NCI-H82 (cell line): ENCODE results near the gene KLHL25.
"Not testable (repeated sequence)": the region's sequence is repeated elsewhere in the genome, so short reads cannot be mapped to it uniquely, and the experiment has no call there.

ENCODE experiments used
- DNase-seq: peaks from one replicate; lab custom pipeline; 2025; lab: John Stamatoyannopoulos, UW

The KLHL25 gene, protein sequence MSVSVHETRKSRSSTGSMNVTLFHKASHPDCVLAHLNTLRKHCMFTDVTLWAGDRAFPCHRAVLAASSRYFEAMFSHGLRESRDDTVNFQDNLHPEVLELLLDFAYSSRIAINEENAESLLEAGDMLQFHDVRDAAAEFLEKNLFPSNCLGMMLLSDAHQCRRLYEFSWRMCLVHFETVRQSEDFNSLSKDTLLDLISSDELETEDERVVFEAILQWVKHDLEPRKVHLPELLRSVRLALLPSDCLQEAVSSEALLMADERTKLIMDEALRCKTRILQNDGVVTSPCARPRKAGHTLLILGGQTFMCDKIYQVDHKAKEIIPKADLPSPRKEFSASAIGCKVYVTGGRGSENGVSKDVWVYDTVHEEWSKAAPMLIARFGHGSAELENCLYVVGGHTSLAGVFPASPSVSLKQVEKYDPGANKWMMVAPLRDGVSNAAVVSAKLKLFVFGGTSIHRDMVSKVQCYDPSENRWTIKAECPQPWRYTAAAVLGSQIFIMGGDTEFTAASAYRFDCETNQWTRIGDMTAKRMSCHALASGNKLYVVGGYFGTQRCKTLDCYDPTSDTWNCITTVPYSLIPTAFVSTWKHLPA

DNA sequence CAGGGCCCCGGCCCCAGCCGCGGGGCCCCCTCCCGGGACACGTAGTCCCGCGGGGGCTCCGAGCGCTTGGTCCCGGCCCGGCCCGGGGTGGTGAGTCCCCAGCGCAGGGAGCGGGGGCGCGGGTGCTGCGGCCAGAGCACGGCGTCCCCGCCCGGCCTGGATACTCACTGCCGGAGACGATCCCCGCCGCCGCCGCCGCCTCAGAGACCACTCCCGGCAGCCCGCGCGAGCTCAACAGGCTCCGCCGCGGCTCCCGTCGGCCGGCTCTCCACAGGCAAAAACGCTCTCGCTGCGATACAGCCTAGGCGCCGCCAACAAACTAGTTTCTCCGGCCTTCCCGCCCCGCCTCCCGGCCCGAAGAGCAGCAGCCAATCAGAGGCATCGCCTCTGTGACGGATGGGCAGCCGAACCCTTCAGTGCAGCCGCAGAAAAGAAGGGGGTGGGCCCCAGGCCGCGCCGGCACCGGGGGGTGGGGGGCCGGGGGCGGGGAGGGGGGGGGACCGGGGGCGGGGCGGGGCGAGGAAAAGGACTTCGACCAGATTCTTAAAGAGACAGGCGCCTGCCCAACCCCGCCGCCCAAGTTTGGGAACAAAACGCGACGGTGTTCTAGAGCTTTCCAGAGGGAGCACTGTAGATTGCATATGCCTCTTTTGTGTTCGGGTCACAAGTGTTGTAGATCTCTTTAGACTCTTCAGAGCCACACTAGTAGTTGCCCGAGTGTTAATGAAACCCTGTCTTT is at the start of gene KLHL25:
TSS of gene KLHL25 (minus strand) at position 328 of the 739 bp plus-strand sequence. CDS start 25,115 bp downstream, outside the sequence.
- DNase-seq = peak; percentile 98

DNA sequence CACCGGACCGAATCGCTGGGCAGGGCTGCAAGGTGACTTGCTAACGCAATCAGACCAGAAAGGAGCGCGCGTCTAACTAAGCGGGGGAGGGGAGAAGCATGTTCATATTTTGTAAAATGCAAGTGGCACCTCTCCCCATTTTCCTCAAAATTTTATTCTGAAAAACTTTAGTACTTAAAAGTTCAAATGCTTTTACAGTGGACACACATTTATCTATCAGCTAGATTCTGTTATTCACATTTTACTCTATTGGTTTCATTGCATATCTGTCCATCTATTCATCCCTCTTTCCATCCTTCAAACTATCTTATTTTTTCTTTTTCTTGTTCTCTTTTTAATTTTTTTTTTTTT is 46.1 kb upstream of the KLHL25 start:
- no peak for DNase-seq

DNA sequence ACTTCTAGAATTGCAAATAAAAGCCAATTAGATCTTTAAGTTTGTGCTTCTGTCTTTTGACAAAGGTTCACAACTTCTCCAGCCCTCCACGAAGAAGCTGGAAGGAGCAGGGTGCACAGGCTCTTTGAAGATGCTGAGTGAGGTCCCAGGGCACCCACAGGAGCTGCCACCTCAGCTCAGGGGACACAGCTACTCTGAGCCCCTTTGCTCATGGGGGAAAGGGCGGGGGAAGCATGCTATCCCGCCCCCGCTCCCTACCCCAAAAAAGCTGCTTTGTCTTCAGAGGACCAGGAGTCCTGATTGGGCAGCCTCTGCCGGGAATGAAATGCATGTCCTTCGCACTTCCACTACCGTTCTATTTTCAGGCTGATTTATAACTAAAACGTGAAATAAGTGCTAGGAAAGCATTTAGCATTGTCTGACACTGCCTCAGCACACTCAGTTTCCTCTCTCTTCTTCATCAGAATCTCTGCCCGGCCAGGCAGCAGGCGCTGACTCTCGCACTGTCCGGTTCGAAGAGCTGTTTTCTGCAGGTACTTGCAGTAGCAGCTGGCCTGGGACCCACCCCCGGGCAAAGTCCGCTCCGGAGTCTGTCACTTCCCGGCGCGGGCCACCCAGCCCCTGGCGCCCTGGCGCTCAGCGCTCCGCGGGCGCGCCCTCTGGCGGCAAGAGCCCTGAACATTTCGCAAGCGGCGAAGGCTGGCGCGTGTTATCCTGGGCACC is 45.5 kb upstream of the KLHL25 start:
- DNase-seq = peak; percentile 91

DNA sequence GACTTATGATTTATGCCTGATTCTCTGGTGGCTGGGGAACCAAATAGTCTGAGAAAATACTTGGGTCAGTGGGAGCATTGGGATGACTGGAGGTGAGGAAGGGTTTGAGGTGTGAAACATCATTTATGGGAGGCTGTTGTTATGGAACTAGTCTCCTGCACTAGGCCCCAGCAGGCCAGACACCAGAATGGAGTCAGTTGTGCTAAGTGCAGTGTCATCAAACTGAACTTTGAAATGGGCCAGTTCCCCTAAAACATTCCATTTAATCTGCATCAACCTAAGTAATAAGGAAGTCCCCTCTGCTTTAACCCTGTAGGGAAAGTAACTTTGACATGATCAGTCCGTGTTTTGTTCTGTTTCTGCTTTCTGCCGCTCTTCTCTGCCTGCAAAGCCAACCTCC is 44.9 kb upstream of the KLHL25 start:
- no peak for DNase-seq

DNA sequence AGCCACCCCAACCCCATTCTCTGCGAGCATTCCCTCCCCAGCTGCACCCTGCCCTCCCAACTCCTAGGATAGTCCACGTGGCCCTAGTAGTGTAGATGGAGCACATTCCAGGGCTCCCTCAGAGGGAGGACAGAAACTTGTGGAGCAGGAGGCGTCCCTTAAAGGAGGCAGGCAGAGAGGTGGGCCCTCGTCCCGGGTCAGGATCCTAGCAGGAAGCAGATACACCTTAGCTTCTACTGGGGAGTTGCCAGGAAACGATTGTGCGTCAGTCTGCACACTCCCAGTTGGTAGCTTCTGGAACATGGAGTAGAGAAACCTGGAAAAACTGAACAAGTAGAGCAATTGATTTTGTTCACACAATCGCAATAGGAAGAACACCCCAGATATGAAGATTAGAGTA is 43.9 kb upstream of the KLHL25 start:
- no peak for DNase-seq

DNA sequence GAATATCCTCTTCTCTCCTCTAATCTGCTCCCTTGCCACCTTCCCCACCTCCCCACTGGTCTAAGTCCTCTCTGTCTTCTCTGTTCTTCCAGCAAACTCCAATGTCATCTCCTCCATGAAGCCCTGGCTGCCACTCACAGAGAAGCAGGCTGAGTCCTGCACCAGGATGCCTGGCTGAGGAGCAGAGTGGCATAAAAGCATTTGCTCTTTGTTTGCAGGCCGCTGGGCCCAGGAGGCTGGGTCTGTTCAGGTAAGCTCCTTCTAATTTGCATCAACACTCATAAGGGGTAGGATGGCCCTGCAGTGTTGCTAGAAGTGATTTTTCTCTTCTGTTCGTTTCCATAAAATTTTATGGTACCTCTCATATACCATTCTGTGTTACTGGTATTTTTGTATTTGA is 43.2 kb upstream of the KLHL25 start:
- no peak for DNase-seq

DNA sequence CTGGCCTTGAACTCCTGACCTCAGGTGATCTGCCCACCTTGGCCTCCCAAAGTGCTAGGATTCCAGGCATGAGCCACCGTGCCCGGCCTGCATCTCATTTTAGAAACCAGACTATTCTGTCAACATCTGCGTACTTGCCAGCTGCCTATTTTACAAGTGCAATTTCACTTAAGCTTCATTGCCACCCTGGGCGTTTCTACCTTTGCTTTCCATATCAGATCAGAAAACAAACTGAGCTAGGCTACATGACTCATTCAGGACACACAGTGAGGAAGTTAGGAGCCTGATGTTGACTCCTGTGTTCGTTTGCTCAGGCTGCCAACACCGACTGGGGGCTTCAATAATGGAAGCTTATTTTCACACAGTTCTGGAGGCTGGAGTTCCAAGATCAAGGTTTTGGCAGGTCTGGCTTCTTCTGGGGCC is 42.3 kb upstream of the KLHL25 start:
- no peak for DNase-seq

DNA sequence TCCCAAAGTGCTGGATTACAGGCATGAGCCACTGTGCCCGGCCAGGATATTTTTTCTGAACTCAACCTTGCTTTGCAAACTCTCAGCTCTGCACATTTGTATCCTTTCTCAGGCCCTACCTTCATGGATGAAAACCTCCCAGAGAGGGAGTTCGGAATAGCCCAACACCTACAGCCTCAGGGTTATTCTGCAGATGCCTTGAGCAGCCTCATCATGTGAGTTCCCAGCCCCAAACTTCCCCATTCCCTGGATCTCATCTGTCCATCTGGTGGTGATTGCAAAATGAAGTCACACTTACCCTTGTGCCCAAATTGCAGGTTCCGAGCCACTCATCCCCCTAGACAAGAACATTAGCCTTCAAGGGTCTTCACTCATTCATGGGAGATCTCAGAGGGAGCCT is 39.9 kb upstream of the KLHL25 start:
- no peak for DNase-seq

DNA sequence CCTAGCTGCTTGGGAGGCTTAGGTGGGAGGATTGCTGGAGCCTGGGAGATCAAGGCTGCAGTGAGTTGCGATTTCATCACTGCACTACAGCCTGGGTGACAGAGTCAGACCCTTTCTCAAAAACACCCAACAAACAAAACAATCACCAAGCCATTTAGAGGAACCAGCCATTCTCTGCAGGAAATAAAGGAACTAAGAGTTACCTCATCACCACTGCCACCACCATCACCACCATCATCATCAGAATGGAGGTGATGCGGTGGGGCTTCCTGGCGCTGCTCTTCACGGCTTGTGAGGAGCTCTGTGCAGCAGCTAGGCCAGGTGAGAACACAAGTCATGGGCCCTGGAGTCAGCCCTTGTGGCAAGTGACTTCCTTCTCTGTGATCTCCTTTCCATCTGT is 37.7 kb upstream of the KLHL25 start:
- no peak for DNase-seq

DNA sequence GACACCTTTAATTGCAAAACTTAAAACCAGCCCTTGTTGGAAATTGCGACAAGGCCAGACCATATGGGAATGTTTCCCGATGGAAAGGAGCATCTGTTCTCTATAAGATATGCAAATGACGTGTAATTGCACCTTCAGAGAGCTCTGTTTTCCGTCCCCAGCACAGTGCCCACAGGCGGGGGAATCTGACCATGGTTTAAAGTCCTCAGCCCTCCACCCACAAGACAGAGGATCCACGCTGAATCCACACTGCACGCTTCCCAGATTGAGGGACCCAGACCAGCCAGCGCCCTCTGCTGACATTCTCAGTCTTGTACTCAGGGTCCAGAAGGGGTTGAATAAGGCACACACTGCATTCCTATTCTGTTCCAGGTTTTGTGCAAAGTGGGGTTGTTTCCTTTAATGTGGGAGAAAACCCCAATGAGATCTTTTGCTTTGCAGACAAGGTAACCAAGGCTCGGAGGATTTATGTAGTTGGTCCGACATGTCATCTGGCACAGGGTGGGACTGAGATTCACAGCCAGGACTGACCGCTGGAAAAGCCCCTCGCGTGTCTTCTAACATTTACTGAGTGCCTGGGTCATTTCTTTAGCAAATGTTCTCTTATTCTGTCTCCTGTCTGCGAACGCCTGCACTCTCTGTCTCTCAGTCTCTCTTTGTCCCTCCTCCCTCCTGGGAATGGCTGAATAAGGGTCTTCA is 36.8 kb upstream of the KLHL25 start:
- peak; percentile 87 for DNase-seq

DNA sequence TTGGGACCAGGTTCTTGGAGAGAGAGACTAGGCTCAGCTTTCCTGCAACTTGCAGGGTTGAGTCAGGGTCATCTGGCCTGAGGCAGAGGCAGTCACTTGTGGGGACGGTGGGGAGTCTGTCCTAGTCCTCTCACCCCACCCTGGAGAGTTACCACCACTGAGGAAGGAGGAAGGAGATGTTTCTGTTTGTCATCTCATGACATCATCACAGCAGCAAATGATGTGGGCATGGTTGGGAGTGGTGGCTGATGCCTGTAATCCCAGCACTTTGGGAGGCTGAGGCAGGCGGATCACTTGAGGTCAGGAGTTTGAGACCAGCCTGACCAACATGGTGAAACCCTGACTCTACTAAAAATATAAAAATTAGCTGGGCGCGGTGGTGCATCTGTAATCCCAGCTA is 35.0 kb upstream of the KLHL25 start:
- not testable (repeated sequence) for DNase-seq

DNA sequence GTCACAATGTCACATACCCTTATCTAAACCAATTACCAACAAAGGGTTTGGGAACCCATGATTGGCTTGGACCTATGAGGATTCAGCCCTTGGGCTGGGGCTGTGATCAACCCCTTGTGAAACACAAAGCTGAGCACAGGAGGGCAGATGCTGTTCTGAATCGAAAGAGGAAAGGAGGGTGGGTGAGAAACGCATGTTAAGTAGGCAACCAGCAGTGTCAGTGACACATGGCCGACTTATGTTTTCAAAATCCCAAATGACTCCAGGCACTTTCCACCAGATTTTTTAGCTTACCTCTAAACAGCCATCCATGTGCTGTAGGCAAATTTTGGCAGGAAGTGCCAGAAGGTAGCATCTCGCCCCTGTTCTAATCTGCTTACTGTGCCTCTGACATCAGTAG is 34.1 kb upstream of the KLHL25 start:
- DNase-seq = peak; percentile 87

DNA sequence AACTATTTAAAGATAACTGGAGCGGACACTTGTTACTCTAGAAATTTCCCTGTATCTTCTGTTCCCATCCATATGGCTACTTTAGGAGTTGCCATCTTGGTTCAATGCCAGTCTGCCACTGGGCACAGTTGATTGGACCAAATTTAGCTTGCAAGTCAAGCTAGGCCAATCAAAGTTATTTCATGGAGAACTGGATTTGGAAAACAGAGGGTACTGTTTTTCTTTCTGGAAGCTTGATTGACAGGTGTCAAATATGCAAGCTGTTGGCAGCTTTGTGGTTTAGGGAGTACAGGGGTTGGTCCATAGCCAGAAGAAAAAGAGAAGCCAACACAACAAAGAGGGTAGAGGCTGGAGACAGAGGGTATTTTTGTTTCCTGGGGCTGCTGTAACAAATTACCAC is 33.4 kb upstream of the KLHL25 start:
- DNase-seq = peak; percentile 74

DNA sequence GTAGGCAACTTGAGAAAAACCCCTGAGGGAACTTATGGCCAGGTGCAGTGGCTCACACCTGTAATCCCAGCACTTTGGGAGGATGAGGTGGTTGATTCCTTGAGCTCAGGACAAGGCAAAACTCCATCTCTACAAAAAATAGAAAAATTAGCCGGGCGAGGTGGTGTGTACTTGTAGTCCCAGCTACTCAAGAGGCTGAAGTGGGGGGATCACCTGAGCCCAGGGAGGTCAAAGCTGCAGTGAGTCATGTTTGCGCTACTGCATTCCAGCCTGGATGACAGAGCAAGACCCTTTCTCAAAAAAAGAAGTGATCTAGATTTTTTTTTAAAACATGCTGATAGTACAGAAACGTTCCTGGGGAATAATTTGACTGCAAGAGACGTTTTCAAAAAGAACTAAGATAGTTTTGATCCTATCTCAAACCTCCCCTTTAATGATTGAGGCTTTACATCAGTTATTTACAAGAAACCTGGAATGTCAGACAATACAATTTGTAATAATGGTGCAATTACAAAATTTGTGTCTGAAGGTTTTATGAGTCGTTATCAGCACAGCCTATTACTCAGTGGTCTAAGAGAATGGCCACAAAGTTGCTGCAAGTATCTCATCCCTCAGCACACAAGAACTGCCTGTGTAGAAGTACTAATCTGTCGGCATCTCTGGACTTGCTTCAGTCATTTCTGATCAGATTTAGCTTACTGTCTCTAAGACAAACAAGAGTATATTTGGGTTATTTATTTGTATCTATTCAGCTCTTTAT is 32.2 kb upstream of the KLHL25 start:
- DNase-seq = no peak

DNA sequence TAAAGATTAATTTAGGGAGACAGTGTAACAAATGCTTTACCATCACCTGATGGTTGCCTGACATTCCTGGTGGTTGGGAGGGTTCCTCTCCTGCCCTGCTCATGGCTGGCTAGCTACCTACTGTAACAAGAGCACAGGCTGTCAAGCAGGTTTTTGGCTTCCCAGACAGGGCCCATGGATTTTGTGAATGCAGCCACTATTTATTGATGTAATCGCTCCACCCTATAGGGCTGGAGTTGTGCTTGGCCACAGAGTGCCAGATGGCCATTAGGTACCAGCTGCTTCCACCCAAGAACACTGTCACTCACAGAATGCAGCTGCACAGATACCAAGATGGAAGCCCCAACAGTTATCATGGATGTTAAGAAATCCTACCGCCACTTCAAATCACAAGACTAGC is 31.0 kb upstream of the KLHL25 start:
- peak; percentile 71 for DNase-seq

DNA sequence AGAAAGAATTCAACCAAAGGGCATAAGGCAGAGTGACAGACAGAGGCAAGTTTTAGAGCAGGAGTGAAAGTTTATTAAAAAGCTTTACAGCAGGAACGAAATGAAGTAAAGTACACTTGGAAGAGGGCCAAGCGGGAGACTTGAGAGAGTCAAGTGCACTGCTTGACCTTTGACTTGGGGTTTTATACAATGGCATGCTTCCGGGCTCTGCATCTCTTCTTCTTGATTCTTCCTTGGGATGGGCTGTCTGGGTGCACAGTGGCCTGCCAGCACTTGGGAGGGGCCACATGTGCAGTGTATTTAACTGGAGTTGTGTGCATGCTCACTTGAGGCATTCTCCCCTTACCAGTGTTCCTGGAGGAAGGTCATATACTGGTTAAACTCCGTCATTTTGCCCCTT is 30.4 kb upstream of the KLHL25 start:
- DNase-seq = no peak

DNA sequence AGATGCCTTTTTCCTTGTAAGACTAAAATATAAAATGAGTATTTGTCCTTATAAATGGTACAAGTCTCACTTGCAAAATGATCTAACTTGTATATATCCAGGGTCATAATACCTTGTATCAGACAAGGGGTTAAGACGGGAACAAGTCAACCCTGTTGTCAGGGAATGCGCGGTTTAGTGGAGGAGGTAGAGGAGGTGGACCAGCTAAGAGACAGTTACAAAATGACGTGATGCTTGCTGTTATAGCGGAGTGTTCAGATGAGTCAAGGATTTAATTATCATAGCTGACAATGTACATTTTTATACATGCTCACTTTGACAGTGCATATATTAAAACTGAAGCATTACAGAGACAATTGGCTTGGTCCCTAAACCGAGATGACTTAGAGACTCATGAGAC is 26.8 kb upstream of the KLHL25 start:
- DNase-seq = no peak

DNA sequence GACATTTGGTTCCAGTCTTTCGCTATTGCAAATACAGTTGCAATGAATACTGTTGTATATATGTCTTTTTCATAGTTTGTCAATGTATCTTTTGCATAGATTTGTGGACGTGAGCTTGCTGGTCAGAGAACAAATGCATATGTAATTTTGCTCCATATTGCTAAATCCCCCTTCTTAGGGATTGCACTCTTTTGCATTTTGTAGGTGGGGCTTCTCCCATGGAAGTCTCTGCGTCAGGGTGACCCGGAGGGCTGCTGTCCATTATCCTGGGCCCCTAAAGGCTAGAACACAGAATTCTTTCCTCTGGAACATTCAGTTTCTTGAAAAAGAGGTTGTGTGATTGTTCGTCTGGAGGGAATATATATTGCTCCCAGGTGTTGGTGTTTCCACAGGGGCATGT is 25.2 kb upstream of the KLHL25 start:
- DNase-seq = no peak

DNA sequence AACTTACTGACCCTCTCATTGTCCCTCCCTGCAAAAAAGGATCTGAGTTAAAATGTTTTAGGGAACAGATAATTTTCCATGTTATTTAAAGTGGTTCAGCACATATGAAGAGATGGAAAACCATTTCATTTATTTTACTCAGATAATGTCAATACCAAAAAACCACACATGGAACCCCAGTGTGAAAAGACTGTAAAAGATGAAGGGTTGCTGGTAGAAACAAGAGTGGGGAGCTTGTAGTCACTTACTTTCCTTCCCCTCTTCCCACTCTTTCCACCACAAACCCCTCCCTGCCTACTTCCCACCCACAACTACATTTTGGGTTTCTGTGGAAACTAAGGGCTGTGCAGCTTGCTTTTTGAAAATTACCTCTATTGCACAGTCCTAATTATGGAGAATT is 18.5 kb upstream of the KLHL25 start:
- DNase-seq = no peak

DNA sequence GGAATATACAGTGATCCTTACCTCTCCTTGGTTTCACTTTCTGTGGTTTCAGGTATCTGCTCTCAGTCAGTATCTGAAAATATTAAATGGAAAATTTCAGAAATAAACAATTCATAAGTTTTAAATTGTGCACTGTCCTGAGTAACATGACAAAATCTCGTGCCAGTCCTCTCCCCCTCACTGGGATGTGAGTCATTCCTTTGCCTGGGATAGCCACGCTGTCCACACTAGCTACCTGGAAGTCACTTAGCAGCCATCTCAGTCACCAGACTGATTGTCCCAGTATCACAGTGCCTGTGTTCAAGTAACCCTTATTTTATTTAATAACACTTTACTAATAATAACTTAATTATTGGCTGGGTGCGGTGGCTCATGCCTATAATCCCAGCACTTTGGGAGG is 15.3 kb upstream of the KLHL25 start:
- DNase-seq = no peak

DNA sequence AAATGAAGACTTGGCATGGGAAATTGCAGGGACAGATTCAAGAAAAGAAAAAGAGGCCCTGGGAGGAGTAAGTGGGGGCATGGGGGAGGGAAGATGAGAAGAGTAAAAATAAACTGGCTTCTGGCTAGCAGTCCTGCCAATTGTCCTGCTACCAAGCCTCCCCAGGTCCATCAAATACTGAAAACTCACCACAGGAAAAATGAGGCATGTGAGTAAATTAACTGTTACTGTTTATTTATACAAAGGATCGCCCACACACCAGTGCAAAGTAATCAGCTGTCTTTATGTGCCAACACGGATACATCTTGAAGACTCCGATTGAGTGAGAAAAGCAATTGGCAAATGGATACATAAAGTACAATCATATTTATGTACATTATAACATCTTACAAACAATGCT is 10.7 kb upstream of the KLHL25 start:
- no peak for DNase-seq
